ENCODE data around the gene SHCBP1.

GRCh38 chr16:46618516-46618915 is 2.7 kb downstream of the SHCBP1 start:
- TF ChIP-seq POLR2A (IDR thresholded peaks at IDR 0.05; ENCODE audit: low read depth), result no peak
- TF ChIP-seq CTCF (IDR thresholded peaks at IDR 0.05), result no peak
- no peak for TF ChIP-seq POLR2AphosphoS5 (IDR thresholded peaks at IDR 0.05)
- no peak for TF ChIP-seq EP300 (IDR thresholded peaks at IDR 0.05)

Measured in esophagus muscularis mucosa (tissue), 4 donors.